ENCODE measurements around the gene KLK2. TPM values are rescaled to one million over a fixed set of nuclear protein-coding genes. Genes with fewer than 3 reads are reported as not detected.

The KLK2 gene
- total and polyA plus RNA-seq, 7 donors: not detected

- H3K9me3 ChIP-seq: no peaks in the 10 kb centered on the region
- intact Hi-C loops (cut with DNase I): loop anchor here in 1 of 2 donors (5.0 kb wide), 1 partner anchor 565 kb away; no protein-coding TSS in a partner anchor
- peak in 1 of 4 donors; percentile 67 for ATAC-seq
- peak; percentile 44 to 67 for DNase-seq
- no peak overlapping the region for H3K27ac ChIP-seq
- H3K27me3 ChIP-seq (ENCODE audit: insufficient read depth in 3 of 3, low read length in 2 of 3): peaks cover 0 to 2% (median 0%) of the 10 kb centered on the region in 3 donors
- no peak overlapping the region for H3K4me3 ChIP-seq
- 29 to 30% (median 30%) methylated on average over 21 of the region's 21 CpGs for WGBS, 3 donors
- no peaks in the 10 kb centered on the region for H3K36me3 ChIP-seq (ENCODE audit: insufficient read depth in 1 of 2, low read depth in 1 of 2)
- peak; percentile 55 for TF ChIP-seq CTCF (IDR thresholded peaks at IDR 0.05)
- no peaks in the 10 kb centered on the region for H3K4me1 ChIP-seq
Measured at GRCh38 chr19:50922317-50922853, 49.1 kb downstream of the KLK2 start.

- no peak for ATAC-seq
- no peak overlapping the region for H3K4me3 ChIP-seq
- H3K36me3 ChIP-seq (ENCODE audit: insufficient read depth in 1 of 2, low read depth in 1 of 2): no peaks in the 10 kb centered on the region
- no peak overlapping the region for H3K27ac ChIP-seq
- intact Hi-C loops (cut with DNase I): loop anchor here in 1 of 2 donors (5.0 kb wide), 1 partner anchor 567 kb away; no protein-coding TSS in a partner anchor
- TF ChIP-seq CTCF (IDR thresholded peaks at IDR 0.05): no peak
- DNase-seq: no peak
- no peaks in the 10 kb centered on the region for H3K9me3 ChIP-seq
- no peaks in the 10 kb centered on the region for H3K4me1 ChIP-seq
- H3K27me3 ChIP-seq (ENCODE audit: insufficient read depth in 3 of 3, low read length in 2 of 3): peaks cover 0 to 6% (median 5%) of the 10 kb centered on the region in 3 donors
- 50 to 63% (median 57%) methylated on average over 6 of the region's 6 CpGs for WGBS, 3 donors
Measured at GRCh38 chr19:50924586-50924985, 51.3 kb downstream of the KLK2 start.

- intact Hi-C loops (cut with DNase I): no loop called here
- Histone ChIP-seq H3K4me3 (no peak overlapping the region), H3K27ac (no peak overlapping the region), H3K36me3 (ENCODE audit: insufficient read depth in 1 of 2, low read depth in 1 of 2) (no peaks in the 10 kb centered on the region), H3K4me1 (no peaks in the 10 kb centered on the region), H3K9me3 (no peaks in the 10 kb centered on the region), H3K27me3 (ENCODE audit: insufficient read depth in 3 of 3, low read length in 2 of 3) (peaks cover 0 to 10% (median 6%) of the 10 kb centered on the region in 3 donors)
- no peak for ATAC-seq
- TF ChIP-seq CTCF (IDR thresholded peaks at IDR 0.05): no peak
- DNase-seq: no peak
- WGBS, 3 donors: 94 to 95% (median 94%) methylated on average over 2 of the region's 2 CpGs
Measured at GRCh38 chr19:50925734-50926133, 52.5 kb downstream of the KLK2 start.

GRCh38 chr19:50926144-50926543 lies 52.9 kb downstream of the KLK2 start:
- 76 to 83% (median 78%) methylated on average over 11 of the region's 11 CpGs for WGBS, 3 donors
- TF ChIP-seq CTCF (IDR thresholded peaks at IDR 0.05): no peak
- intact Hi-C loops (cut with DNase I): no loop called here

GRCh38 chr19:50928831-50929230 lies 55.6 kb downstream of the KLK2 start:
- no peak for DNase-seq
- peaks cover 0 to 18% (median 3%) of the 10 kb centered on the region in 3 donors for H3K27me3 ChIP-seq (ENCODE audit: insufficient read depth in 3 of 3, low read length in 2 of 3)
- intact Hi-C loops (cut with DNase I): no loop called here
- no peaks in the 10 kb centered on the region for H3K9me3 ChIP-seq
- TF ChIP-seq CTCF (IDR thresholded peaks at IDR 0.05): no peak
- ATAC-seq: no peak
- no peaks in the 10 kb centered on the region for H3K4me1 ChIP-seq
- no peaks in the 10 kb centered on the region for H3K36me3 ChIP-seq (ENCODE audit: insufficient read depth in 1 of 2, low read depth in 1 of 2)
- no peak overlapping the region for H3K27ac ChIP-seq
- H3K4me3 ChIP-seq: no peak overlapping the region
- WGBS, 3 donors: 71 to 86% (median 77%) methylated on average over 5 of the region's 5 CpGs

More at GRCh38 chr19:50926144-50926543, 52.9 kb downstream of the KLK2 start:
- Histone ChIP-seq H3K4me3 (no peak overlapping the region), H3K4me1 (no peaks in the 10 kb centered on the region), H3K27ac (no peak overlapping the region), H3K27me3 (ENCODE audit: insufficient read depth in 3 of 3, low read length in 2 of 3) (peaks cover 0 to 13% (median 6%) of the 10 kb centered on the region in 3 donors), H3K36me3 (ENCODE audit: insufficient read depth in 1 of 2, low read depth in 1 of 2) (no peaks in the 10 kb centered on the region), H3K9me3 (no peaks in the 10 kb centered on the region)
- ATAC-seq (no peak), DNase-seq (no peak)
